HG03442 (cell line): ENCODE results near the gene TRAPPC3L.
"Not testable (repeated sequence)": the region's sequence is repeated elsewhere in the genome, so short reads cannot be mapped to it uniquely, and the experiment has no call there.

ENCODE experiments used
- ATAC-seq: cut with Tn5 transposase; IDR thresholded peaks from one replicate; pipeline ENCODE4 v1.9.1; 2021; ENCODE audit warnings: mild to moderate bottlenecking, moderate library complexity; ENCODE audit not compliant: unreplicated experiment

The TRAPPC3L gene

GRCh38 chr6:116515141-116515540, 30.3 kb downstream of the TRAPPC3L start:
- no peak for ATAC-seq

- no peak for ATAC-seq
These were observed 31.4 kb downstream of the TRAPPC3L start for GRCh38 chr6:116514111-116514510.

- ATAC-seq: no peak
These were observed 32.1 kb downstream of the TRAPPC3L start for GRCh38 chr6:116513224-116513875.

GRCh38 chr6:116512734-116513133, 32.8 kb downstream of the TRAPPC3L start:
- ATAC-seq: no peak

DNA sequence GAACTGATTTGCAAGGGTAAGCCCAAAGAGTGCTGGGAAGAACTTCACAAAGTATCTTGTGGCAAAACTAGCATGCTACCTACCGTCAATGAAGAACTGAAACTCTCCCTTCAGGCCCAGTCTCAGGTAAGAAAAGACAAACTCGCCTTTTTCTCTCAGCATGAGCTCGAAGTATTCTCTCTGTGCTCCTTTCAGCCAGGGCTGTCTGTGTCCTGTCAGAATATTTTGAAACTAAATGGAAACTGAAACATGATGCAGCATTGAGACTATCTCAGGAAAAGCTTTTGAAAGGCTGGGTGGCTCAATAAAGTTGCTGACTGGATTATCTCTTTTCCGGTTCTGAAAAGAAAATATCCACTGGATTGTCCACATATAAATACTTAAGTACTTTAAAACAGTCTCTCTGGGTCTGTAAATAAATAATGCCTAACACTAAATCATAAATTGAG, 33.3 kb downstream of the TRAPPC3L start:
- ATAC-seq: peak; percentile 65

GRCh38 chr6:116511424-116512110, 33.9 kb downstream of the TRAPPC3L start, which contains the start of gene CALHM5:
TSS of gene CALHM5 (plus strand) at chr6:116511639. CDS start at chr6:116511697, 58 bp downstream.
- no peak for ATAC-seq

- ATAC-seq: no peak
These were observed 37.0 kb downstream of the TRAPPC3L start for GRCh38 chr6:116508527-116508926.

- no peak for ATAC-seq
These were observed 38.2 kb downstream of the TRAPPC3L start for GRCh38 chr6:116507324-116507723.

DNA sequence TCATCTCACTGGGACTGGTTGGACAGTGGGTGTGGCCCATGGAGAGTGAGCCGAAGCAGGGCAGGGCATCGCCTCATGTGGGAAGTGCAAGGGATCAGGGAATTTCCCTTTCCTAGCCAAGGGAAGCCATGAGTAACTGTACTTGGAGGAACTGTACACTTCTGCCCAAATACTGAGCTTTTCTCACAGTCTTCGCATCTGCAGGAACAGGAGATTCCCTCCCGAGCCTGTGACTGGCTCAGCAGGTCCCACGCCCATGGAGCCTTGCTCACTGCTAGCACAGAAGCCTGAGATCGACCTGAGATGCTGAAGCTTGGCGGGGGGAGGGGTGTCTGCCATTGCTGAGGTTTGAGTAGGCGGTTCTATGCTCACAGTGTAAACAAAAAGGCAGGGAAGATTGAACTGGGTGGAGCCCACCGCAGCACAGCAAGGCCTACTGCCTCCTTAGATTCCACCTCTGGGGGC, 44.5 kb downstream of the TRAPPC3L start:
- no peak for ATAC-seq

GRCh38 chr6:116497113-116497676, 48.3 kb downstream of the TRAPPC3L start:
- no peak for ATAC-seq

DNA sequence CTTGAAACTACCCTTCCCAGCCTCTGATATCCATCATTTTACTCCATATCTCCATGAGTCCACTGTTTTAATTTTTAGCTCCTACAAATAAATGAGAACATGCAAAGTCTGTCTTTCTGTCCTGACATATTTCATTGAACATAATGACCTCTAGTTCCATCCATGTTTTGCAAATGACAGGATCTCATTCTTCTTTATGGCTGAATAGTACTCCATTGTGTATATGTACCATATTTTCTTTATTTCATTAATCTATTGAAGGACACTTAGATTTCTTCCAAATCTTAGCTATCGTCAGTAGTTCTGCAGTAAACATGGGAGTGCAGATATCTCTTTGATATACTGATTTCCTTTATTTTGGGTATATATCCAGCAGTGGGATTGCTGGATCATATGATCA, 50.3 kb downstream of the TRAPPC3L start:
- ATAC-seq: not testable (repeated sequence)

DNA sequence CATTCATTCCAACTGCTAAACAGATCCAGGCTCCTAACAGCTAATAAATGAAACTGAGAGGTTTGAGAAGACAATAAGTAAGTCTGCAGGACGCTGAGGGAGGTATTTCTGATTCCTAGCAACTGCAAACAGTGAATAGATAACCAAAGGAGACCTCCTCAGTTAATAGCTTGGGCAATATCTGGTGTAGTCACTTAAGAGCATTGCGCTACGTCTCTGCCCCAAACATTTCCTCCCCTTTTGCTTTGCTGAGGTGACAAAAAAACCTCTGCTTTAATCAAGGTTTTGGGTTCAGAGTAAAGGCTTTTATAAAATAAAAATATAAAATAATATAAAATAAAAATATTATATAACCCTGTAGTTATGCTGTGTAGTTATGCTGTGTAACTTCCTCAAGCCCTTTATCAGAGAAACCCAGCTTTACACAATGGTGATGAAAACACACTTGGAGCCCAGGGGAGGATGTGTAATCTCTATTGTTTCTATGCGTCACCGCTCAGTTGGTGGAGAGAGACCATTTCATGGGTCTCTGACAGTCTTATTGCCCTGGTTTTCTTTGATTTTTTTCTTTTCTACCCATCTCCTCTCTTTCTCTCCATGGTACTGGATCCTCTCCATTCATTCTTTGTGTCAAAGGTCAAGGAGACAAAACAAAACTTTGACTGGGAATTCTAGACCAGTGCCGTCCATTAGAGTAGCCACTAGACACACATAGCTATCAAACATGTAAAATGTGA, 53.0 kb downstream of the TRAPPC3L start:
- no peak for ATAC-seq

DNA sequence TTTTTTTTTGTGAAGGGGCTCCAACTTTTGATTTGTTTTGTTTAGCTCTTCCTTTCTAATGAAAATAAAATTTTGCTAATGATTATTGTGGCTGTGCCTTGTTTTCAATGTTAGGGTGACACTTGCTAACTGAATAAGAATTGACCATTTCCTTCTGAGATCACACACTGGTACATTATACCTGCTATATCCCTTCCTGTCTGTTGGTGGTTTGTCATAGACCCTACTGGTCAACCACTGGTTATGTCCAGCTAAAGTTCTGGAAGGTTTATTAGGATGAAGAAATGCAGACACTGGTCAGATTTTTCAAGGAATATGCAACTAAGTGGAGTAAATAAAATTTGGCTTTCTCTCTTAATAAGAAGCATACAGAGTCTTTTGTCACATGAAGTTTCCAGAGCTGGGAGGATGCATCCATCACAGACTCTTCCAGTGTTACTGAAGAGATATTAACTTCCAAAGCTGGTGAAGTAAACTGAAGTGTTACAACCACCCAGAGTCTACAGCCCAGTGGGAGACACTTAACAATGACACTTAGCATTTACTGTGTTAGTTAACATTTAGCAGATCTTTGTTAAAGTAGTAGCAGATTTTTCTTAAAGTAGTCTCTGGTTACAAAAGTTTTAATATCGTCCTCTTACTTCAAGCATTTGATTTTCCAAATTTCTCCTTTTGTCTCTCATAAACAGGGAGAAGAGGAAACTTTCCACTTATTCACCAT, 53.7 kb downstream of the TRAPPC3L start:
- no peak for ATAC-seq

DNA sequence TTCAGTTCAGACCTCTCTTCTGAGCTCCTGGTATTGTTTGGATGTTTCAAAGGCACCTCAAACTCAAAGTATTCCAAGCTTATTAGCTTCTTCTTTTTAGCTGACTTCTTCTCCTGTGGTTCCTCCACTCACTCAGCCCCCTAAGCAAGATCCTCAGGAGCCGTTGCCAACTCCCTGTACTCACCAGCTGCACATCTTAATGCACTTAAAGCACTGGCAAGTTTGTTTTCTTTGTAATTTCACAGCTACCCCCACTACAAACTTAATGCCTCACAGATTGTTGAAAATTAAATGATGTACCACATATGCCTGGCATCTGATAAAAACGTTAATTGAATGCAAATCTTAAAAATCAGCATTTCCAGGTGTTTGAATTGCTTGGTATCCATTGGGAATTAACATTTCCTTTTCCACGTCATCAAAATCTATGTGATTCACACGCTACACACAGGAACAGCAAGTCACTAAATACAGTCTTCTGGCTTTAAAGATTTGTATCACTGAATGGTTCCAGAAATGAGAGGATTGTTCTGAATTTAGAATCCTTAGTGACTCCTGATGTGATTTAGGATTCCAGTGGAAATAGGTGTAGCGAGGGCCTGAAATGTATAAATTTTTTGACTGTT, 59.8 kb downstream of the TRAPPC3L start:
- no peak for ATAC-seq

DNA sequence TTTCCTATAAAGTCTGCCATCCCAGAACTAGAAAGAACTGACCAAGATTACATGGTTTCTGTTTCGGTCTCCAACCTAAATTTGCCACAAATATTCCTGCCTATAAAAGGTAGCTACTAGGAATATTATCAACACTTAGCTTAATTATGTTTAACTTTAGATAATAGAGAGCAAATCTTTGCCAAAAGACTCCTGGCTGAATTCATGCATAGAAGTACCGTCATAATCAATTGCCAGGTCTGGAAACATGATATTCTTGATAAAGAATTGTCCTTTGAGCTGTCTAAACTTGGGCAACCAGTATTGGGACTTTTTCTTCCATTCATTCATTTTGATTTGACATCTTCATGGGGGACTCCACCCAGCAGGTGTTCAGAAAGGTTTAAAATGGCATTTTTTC, 61.9 kb downstream of the TRAPPC3L start:
- no peak for ATAC-seq

- no peak for ATAC-seq
These were observed 62.7 kb downstream of the TRAPPC3L start for GRCh38 chr6:116482780-116483179.

DNA sequence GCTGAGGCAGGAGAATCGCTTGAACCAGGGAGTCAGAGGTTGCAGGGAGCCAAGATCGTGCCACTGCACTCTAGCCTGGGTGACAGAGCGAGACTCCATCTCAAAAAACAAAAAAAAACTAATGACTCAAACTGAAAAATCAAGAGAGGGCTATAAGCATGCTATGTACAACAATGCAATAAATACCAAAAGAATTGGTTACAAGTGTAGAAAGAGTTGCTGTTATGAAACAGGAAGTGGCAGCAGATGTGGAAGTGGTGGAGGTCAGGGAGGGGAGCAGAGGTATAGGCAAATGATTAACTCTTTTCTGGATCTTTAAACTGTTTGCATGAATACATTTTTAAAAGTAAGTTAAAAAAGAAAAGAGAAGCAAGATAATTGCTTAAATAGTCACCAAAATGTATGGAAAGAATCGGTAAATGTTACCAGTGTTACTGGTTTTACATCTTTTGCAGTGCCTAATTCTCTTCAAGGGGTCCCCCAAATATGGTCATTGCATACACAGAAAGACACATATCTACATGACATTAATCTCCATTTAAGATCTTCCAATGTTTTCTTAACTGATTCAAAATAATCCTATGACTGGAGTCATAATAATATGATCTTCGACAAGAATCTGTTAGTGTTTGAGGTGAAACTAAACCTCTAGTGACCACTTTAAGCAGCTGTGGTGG, 69.3 kb downstream of the TRAPPC3L start:
- ATAC-seq: peak; percentile 100

DNA sequence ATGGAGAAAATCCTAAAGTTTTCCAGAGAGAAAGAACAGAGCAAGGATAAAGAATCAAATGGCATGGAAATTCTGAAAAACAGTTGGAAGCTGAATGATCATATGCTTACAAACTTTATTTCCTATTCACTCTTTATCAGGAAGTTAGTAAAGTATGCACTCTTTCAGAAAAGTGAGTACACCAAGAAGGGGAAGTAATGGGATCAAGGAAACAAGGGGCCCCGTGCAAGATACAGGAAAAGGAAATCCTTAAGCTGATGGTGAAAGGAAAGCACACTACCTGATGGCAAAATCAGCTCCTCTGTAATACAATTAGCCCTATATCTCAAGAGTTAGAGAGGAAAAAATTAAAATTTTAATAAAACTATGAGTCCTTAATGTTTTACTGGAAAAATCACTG, 70.3 kb downstream of the TRAPPC3L start:
- ATAC-seq: no peak

- ATAC-seq: no peak
These were observed 72.8 kb downstream of the TRAPPC3L start for GRCh38 chr6:116472706-116473105.

DNA sequence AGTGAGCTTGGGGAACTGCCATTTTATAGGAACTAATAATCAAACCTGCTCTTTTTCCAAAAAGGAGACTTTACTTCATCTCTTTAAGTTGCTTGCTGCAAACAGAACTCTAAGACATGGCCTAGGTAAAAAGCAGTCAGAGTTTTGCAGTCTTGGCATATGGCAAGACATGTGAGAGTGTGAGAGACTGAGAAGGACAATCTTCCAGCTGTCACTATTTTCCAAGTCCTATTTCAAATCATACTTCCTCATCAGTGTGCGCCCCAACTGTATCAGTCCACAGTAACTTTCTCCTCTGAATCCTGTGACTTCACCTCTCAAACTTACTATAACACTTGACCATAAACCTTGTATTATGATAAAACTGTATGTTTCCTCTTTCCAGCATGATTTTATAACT, 74.0 kb downstream of the TRAPPC3L start:
- ATAC-seq: no peak
